ENCODE measurements around the gene KLHL17. TPM values are rescaled to one million over a fixed set of nuclear protein-coding genes. Genes with fewer than 3 reads are reported as not detected.
A peak's percentile ranks its signal among the peaks of the same experiment; 100 is the strongest.

Gene KLHL17
- total and polyA plus RNA-seq, 9 of the 15 experiments (the other 6 are each of a cell fraction or from before 2014, with no cell fraction given), result 0.14 to 84.8 (median 13.0) TPM

DNA sequence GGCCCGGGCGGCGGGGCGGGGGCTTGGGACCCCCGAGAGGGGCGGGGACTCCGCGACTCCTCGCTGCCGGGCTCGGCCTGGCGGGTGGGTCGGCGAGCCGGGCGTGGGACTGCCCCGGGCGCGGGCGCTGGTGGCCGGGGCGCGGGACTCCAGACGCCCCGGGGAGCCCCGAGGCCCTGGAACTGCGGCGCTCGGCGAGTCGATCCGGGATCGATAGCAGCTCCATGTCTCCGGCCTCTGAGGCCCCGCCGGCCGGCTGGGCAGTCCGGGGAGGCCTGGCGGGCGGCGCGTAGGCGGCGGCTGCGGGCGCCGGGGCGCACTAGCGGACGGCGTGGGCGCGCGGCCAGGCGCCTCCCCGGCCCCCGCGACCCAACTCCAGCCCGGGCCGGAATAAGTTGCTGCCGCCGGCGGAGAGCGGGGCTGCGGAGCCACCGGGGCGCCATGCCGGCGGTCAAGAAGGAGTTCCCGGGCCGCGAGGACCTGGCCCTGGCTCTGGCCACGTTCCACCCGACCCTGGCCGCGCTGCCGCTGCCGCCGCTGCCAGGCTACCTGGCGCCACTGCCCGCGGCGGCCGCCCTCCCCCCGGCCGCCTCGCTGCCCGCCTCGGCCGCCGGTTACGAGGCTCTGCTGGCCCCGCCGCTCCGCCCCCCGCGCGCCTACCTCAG, 36.3 kb upstream of the KLHL17 start:
- no peaks in the 10 kb centered on the region for H3K9me3 ChIP-seq (replicated peaks; ENCODE audit: control insufficient read depth, insufficient read depth, low read depth, low read length)
- no peak for ATAC-seq
- no peak overlapping the region for H3K27ac ChIP-seq (ENCODE audit: extremely low read depth, low read depth, low read length)
- H3K9me1 ChIP-seq (ENCODE audit: control insufficient read depth, insufficient read depth, low read length), result no peaks in the 10 kb centered on the region
- peaks cover 36 to 77% of the 10 kb centered on the region in 2 experiments for H3K27me3 ChIP-seq (ENCODE audit: control insufficient read depth in 2 of 2, insufficient read depth in 2 of 2, low read length in 2 of 2)
- FAIRE-seq, result no peak
- in situ Hi-C loops (cut with MboI), result no loop called here
- DNase-seq (ENCODE audit: extremely low read depth in 1 of 4, low spot score in 3 of 4), result peak in 1 of 4 experiments; percentile 50
- BruUV-seq (replicated peaks), result no TSS peak
- H3K36me3 ChIP-seq (ENCODE audit: control insufficient read depth, insufficient read depth, low read length), result no peaks in the 10 kb centered on the region
- peak overlapping the region in 1 of 2 experiments; percentile 87; a peak in 2 of 4 replicates for H3K9ac ChIP-seq (ENCODE audit: insufficient read depth in 1 of 2, low read depth in 2 of 2, low read length in 2 of 2)
- peak overlapping the region; percentile 65; the same call in 1 of the 2 replicates for H3K4me2 ChIP-seq (ENCODE audit: insufficient read depth, low read length)
- peak overlapping the region; percentile 44 for H3K4me3 ChIP-seq
- peaks cover 62% of the 10 kb centered on the region for H4K20me1 ChIP-seq (replicated peaks; ENCODE audit: control insufficient read depth, insufficient read depth, low read length)
- H2AFZ ChIP-seq (ENCODE audit: low read depth, low read length), result peak overlapping the region; percentile 79; the same call in 1 of the 2 replicates
- POLR2A ChIA-PET, result no interaction called here
- peaks cover 21 to 94% of the 10 kb centered on the region in 2 experiments for H3K4me1 ChIP-seq (replicated peaks in 1 of 2; ENCODE audit: control insufficient read depth in 2 of 2, insufficient read depth in 2 of 2, low read length in 2 of 2)
- H3K79me2 ChIP-seq (ENCODE audit: control insufficient read depth, insufficient read depth, low read length), result no peaks in the 10 kb centered on the region
- CTCF ChIA-PET (ENCODE audit: low intra/inter-chr PET ratio), result interaction anchor here (0.6 kb wide), 1 partner anchor 17 kb away, joined by 4 read pairs; no protein-coding TSS in a partner anchor
- intact Hi-C loops (cut with micrococcal nuclease), result loop anchor here (5.0 kb wide), 1 partner anchor 138 kb away; no protein-coding TSS in a partner anchor
- 1% methylated on average over 60 of the region's 98 CpGs for WGBS (ENCODE audit: insufficient coverage, low coverage, missing lambda C conversion rate)
- TF ChIP-seq ZNF311 (CRISPR knock-in tag; IDR thresholded peaks at IDR 0.05), result no peak
- TF ChIP-seq CCNT2 (IDR thresholded peaks at IDR 0.05; ENCODE audit: borderline replicate concordance, extremely low read depth, insufficient read length, low read depth, low read length), result peak; percentile 21
- peak; percentile 0; the same call in 1 of the 2 replicates for TF ChIP-seq CTBP1 (IDR thresholded peaks at IDR 0.05; ENCODE audit: borderline replicate concordance)
- 0 out of 4 replicates have a peak, but pooled peaks of 1 of the 2 experiments have one; percentile 3 for TF ChIP-seq SIN3A (IDR thresholded peaks at IDR 0.05; ENCODE audit: borderline replicate concordance in 2 of 2, control insufficient read depth in 1 of 2, low read depth in 2 of 2, low read length in 2 of 2)
- peak; percentile 24; the same call in 1 of the 2 replicates for TF ChIP-seq ZBTB7A (IDR thresholded peaks at IDR 0.05; ENCODE audit: borderline replicate concordance, control insufficient read depth, low read depth, low read length)
- TF ChIP-seq, protein P1, sequence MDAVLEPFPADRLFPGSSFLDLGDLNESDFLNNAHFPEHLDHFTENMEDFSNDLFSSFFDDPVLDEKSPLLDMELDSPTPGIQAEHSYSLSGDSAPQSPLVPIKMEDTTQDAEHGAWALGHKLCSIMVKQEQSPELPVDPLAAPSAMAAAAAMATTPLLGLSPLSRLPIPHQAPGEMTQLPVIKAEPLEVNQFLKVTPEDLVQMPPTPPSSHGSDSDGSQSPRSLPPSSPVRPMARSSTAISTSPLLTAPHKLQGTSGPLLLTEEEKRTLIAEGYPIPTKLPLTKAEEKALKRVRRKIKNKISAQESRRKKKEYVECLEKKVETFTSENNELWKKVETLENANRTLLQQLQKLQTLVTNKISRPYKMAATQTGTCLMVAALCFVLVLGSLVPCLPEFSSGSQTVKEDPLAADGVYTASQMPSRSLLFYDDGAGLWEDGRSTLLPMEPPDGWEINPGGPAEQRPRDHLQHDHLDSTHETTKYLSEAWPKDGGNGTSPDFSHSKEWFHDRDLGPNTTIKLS (IDR thresholded peaks at IDR 0.05; ENCODE audit: borderline replicate concordance, low read depth), result no peak
- peak; percentile 20 for TF ChIP-seq RBBP5 (IDR thresholded peaks at IDR 0.05; ENCODE audit: borderline replicate concordance, insufficient read depth, low read length, poor library complexity, severe bottlenecking)
- TF ChIP-seq ZNF354B (CRISPR knock-in tag; IDR thresholded peaks at IDR 0.05), result no peak
- TF ChIP-seq HNRNPL (IDR thresholded peaks at IDR 0.05; ENCODE audit: low read depth, low read length), result 0 out of 2 replicates have a peak, but pooled peaks have one; percentile 10
- TF ChIP-seq, protein P2, sequence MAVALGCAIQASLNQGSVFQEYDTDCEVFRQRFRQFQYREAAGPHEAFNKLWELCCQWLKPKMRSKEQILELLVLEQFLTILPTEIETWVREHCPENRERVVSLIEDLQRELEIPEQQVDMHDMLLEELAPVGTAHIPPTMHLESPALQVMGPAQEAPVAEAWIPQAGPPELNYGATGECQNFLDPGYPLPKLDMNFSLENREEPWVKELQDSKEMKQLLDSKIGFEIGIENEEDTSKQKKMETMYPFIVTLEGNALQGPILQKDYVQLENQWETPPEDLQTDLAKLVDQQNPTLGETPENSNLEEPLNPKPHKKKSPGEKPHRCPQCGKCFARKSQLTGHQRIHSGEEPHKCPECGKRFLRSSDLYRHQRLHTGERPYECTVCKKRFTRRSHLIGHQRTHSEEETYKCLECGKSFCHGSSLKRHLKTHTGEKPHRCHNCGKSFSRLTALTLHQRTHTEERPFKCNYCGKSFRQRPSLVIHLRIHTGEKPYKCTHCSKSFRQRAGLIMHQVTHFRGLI (CRISPR knock-in tag; IDR thresholded peaks at IDR 0.05), result no peak
- TF ChIP-seq, protein P3, sequence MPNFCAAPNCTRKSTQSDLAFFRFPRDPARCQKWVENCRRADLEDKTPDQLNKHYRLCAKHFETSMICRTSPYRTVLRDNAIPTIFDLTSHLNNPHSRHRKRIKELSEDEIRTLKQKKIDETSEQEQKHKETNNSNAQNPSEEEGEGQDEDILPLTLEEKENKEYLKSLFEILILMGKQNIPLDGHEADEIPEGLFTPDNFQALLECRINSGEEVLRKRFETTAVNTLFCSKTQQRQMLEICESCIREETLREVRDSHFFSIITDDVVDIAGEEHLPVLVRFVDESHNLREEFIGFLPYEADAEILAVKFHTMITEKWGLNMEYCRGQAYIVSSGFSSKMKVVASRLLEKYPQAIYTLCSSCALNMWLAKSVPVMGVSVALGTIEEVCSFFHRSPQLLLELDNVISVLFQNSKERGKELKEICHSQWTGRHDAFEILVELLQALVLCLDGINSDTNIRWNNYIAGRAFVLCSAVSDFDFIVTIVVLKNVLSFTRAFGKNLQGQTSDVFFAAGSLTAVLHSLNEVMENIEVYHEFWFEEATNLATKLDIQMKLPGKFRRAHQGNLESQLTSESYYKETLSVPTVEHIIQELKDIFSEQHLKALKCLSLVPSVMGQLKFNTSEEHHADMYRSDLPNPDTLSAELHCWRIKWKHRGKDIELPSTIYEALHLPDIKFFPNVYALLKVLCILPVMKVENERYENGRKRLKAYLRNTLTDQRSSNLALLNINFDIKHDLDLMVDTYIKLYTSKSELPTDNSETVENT (CRISPR knock-in tag; IDR thresholded peaks at IDR 0.05), result no peak
- no peak for TF ChIP-seq ZNF274 (IDR thresholded peaks at IDR 0.05; ENCODE audit: borderline replicate concordance, low read depth, low read length)
- no peak for TF ChIP-seq POLR2AphosphoS2 (IDR thresholded peaks at IDR 0.05; ENCODE audit: low read length)
- peak; percentile 42 for TF ChIP-seq HMGN3 (IDR thresholded peaks at IDR 0.05; ENCODE audit: borderline replicate concordance, extremely low read depth, insufficient read length, low read depth, low read length)
